HG02588 (cell line): ENCODE measurements around the gene ZFC3H1.

ENCODE experiments used
- ATAC-seq: cut with Tn5 transposase; IDR thresholded peaks from one replicate; pipeline ENCODE4 v1.9.1; 2021; ENCODE audit warnings: mild to moderate bottlenecking, moderate library complexity; ENCODE audit not compliant: unreplicated experiment

The ZFC3H1 gene

DNA sequence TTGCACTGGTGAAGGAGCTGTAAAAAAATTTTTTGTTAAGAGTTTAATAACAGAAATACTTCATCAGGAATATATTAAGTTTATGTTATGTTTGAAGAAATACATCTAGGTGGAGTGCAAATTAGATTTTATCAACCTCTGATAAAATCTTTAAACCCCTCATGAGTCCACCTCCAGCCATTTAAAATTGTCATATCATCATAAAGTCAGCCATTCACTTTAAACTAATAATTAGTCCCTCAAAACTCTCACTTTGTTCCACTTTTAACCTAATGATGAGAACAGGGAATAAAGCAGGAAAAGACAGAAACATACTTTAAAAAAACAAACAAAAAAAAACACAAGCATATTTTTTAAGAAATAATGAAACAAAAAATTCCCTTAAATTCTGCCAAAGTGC is 25.1 kb downstream of the ZFC3H1 start:
- ATAC-seq: no peak

DNA sequence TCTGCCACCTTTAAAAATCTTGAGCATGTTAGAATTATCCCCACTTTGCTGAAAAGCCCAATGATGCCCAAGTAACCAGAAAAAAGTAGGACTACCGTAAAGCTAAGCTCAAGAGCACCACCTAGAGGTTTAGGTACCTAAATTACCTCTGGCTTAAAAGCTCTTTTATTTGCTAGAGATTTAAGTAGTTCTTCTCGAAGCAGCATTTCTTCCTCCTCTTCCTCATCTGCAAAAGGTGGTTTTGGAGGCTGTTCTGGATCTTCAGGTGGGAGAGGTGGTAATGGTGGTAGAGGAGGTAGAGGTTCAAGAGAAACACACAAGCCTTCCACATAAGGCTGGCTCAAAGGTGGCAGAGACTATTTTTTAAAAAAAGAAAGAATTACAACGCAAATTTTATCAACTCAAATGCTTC is 26.9 kb downstream of the ZFC3H1 start:
- ATAC-seq: peak; percentile 69

- no peak for ATAC-seq
These were observed 36.1 kb downstream of the ZFC3H1 start for GRCh38 chr12:71627438-71628002.

- no peak for ATAC-seq
These were observed 36.9 kb downstream of the ZFC3H1 start for GRCh38 chr12:71626768-71627167.

DNA sequence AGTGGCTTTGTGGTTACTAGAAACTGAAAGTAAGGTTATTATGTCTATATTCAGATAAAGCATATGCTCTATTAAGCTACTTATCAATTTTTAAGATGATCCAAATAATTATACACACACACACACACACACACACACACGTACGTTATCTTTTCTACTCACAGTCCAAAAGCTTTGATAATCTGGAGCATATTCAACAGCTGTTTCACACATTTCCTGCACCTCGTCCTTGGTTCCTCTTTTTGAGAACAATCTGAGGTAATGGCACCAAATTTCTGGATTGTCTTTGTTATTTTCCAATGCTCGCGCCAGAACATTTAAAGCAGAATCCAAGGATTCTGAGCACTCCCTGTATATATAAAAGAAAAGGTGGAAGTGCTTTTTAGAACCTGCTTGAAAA is 37.5 kb downstream of the ZFC3H1 start:
- ATAC-seq: no peak

GRCh38 chr12:71625476-71625875 is 38.2 kb downstream of the ZFC3H1 start:
- ATAC-seq: no peak

DNA sequence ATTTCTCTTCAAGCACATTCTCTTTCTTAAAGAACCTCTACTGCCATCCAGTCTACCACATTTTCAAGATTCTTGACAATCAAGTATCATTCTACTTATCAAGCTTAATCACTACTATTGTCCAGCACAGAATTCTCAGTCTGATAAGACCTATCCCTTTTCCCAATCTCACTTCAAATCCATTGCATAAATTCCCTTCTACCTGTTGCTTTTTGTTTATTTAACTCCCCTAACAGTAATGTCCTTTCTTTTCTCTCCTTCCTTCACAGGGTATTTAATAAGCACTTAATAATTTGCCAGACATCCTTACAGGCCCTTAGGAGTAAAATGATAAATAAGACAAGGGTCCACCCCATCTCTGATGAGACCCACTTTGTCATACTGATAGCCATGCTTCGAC is 41.7 kb downstream of the ZFC3H1 start:
- ATAC-seq: no peak

DNA sequence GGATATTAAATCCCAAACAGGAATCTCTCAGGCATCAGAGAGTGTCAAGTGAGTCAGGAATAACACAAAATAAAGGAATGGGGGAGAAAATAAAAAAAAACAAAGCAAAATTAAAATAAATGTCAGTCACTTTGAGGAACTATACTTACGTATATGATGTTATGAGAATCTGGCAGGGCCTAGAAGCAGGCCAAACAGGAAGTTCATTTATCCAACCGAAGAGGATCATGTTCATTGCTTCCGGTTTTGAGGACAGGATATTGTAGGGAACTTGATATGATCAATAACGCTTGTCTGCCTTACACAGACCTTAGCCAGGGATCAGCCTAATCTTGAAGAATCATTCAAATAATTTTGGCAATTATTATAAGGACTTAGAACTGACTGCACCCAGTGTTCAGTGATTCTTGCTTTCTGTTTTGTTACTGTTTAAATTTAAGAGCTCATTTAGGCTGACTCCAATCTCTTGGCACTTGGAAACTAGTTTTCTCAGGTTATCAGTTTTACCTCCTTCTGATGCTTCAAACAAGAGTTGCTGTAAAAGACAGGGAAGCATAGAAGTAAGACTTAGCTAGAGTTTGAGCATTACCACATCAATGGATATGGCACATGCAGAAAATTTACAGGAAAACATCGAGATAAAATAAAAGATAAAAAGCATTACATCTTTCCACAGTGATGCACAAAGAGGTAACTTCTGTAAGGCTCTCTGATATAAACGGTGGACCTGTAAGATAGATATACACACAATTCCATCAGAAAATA is 53.4 kb downstream of the ZFC3H1 start:
- no peak for ATAC-seq

DNA sequence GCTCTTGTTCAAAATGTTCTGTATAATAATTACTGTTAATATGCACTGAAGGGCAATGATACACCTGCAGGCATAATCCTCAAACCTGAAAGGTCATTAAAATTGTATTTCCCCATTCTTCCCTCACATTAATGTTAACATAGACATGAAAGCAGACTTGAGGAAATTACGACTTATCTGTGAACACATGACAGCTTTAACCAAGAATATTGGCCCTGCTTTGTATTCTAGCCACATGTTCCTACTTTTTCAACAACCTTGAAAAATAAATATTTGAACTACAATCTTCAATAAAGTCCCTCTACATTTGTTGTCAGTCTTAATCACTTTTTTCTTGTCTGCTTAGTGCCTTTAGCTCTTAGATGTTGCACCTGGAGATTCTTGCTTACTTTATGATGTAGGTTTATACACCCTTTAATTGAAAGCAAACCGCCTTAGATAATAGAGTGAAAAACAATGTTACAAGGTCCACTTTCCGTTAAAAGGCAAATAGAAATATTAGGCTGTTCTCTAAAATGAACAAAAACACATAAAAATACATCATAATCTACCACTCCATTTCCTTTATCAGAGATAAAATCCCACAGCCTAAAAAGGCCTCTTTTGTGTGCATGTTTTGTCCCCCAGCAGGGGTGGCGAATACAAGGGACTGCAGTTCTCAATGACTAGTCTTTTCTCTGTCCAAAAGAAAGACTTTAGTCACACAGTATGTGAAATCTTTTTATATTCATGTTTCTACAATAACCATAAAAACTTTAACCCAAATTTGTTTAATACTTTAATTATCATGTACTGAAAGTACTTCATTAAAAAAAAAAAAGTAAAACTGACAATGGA is 55.9 kb downstream of the ZFC3H1 start:
- ATAC-seq: no peak

DNA sequence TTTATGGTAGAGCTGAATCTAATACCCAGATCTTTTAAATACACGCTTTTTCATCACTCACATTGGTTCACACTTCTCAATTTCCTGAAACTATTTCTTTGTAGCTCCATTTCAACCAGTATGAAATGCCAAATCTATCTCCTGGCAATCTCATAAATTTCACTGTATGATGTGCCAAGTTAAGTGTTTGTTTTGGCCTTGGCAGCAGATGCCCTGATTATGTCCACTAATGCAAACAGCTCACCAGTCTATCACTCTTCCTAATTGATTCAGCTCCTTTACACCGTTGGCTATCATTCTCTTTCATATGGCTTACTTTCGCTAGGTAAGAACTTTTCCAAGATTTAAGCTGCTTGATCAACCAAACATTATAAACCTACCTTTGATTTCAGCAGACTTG is 58.6 kb downstream of the ZFC3H1 start:
- no peak for ATAC-seq

- no peak for ATAC-seq
These were observed 60.7 kb downstream of the ZFC3H1 start for GRCh38 chr12:71602761-71603577.

DNA sequence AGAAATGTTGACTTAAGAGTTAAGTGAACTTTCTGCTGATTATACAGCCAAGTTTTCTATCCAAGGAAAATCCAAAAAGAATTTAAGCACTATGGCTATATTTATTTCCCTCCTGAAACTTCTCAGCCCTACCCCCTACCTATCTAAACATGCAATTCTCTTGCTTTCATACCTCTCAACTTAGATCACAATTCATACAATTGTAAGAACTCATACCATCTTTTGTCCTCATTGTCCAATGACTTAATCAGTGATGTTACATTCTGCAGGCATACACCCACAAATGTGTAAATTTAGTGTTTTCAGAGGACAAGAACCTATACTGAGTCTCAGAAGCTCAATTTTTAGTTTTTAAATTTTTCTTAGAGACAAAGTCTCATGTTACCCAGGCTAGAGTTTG is 62.1 kb downstream of the ZFC3H1 start:
- no peak for ATAC-seq

DNA sequence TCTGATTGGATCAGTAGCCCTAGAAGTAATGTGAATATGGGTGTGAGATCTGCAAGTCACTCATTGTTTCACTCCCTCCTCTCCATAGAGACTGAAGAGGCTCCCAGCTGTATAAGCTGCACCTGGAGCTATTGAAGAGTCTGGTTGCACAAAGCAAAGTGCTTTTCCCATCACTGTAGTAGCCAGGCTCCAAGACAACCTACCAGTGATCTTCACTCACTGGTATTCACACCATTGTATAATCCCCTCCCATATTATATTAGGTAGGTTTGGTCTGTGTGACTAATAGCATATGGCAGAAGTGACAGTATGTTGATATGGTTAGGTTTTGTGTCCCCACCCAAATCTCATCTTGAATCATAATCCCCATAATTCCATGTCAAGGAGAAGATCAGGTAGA is 64.4 kb downstream of the ZFC3H1 start:
- no peak for ATAC-seq

GRCh38 chr12:71594214-71594948 is 69.3 kb downstream of the ZFC3H1 start:
- ATAC-seq: no peak

DNA sequence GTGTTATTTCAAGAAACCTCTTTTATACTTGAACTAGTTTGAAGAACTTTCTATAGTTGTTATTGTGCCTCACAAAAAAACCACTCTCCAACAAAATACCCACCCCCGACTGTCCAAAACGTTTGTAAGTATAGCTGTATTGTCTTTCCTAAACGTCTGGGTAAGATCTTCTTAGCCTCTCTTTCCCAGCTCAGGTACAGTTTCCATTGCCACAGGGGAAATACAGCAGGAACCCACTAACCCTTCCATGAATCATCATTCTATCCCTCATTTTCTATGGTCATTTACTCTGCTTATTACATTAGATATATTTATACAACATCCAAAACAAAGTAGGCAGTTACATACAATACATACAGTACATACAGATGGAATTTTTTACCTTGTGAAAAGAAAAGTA is 70.8 kb downstream of the ZFC3H1 start:
- no peak for ATAC-seq

DNA sequence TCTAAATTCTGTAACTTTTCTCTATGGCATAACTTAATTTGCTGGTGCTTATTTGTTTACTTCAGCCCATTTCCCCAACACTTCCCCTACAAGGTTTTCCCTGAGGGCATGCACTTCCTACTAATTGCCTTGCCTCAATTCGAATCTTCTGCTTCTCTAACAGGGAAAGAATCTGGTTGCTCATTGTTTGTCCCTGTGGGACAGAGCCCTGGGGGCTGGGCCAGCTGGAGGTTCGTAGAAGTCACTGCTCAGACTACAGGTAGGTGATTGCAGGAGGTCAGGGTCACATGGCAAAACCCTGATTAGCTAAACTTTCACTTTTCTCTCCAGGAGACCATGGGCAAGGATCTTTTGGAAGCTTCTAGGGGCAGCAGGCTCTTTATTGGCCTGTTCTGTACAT is 72.0 kb downstream of the ZFC3H1 start:
- no peak for ATAC-seq

DNA sequence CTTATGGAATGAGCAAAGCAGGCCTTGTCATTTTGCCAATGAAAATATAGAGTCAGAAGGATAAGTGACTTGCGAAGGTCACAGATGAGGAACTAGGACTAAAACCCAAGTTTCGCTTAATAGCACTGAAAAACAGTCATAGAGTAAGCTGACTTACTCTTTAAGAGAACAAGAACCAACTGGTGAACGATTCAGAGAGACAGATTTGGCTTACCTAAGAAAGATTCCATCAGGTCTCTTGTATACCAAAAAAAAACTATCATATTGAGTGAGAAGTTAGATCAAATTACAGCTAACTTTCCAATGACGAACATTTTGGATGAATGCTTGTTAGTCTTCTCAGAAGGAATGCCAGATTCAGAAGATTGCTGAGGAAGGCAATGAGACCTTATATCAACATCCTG is 74.2 kb downstream of the ZFC3H1 start:
- no peak for ATAC-seq

DNA sequence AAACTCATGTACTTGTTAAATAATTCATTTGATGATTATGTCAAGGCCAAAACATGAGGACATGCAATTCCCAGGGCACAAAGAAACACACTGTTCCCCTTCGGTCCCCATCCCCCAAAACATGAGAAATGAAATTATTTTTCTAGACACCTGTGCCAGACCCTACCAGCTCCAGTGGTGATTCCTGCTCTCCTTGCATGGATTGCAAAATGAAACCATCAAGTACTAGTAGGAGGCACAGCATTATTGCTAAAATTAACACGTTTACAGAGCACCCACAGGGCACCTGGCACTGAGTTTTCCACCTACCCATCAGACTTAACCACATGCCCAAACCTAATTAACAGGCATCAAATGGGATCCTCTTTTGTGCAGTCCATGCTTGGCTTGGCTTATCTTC is 76.6 kb downstream of the ZFC3H1 start:
- ATAC-seq: no peak

DNA sequence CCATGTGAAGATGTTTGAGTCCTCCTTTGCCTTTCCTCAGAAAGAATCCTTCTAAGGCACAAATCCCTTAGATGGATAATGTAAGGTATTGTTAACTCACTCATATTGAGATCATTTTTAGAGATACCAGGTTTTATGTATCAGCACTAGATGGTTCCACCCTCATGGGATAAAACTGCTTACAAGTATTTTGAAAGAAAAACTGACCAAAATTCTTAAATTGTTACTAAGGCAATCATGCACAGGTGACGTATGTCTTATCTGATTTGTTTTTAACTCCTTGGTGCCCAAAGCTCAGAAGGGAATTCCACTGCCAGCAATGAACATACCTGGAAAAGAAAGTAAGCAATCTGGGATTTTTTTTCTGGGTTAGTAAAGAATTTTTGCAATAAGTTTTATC is 78.4 kb downstream of the ZFC3H1 start:
- no peak for ATAC-seq

GRCh38 chr12:71584356-71584755 is 79.3 kb downstream of the ZFC3H1 start:
- no peak for ATAC-seq
